Activated naive CD4-positive, alpha-beta T cell treated with anti-CD3 and anti-CD28 coated beads for 36 hours (primary cell): ENCODE measurements around the gene NAA15. TPM values are rescaled to one million over a fixed set of nuclear protein-coding genes. Genes with fewer than 3 reads are reported as not detected.
"Not testable (repeated sequence)": the region's sequence is repeated elsewhere in the genome, so short reads cannot be mapped to it uniquely, and the experiment has no call there.

ENCODE experiments used
- CTCF ChIA-PET: fragments of 350-600 bp; sonication (Branson Sonifier 250); formaldehyde crosslinking; loops from one replicate; lab custom pipeline; 2021; ENCODE audit warnings: antibody characterized with exemption; lab: Charles Lee
- DNase-seq: peaks from one replicate; pipeline ENCODE4 v3.0.0-alpha.2; 2020
- H3K27ac Mint-ChIP-seq: one replicate; pipeline ENCODE4 v1.8.0; 2021; ENCODE audit warnings: mild to moderate bottlenecking, mixed read lengths
- H3K27me3 Mint-ChIP-seq: one replicate; pipeline ENCODE4 v1.8.0; 2021; ENCODE audit warnings: low read depth, mixed read lengths
- H3K36me3 Mint-ChIP-seq: one replicate; pipeline ENCODE4 v1.8.0; 2021; ENCODE audit warnings: low read depth, mixed read lengths
- H3K4me1 Mint-ChIP-seq: one replicate; pipeline ENCODE4 v1.8.0; 2021; ENCODE audit warnings: low read depth, mixed read lengths
- H3K4me3 Mint-ChIP-seq: one replicate; pipeline ENCODE4 v1.8.0; 2021; ENCODE audit warnings: mild to moderate bottlenecking, moderate library complexity, mixed read lengths
- H3K9me3 Mint-ChIP-seq: one replicate; pipeline ENCODE4 v1.8.0; 2021; ENCODE audit warnings: mixed read lengths
- intact Hi-C: fragments of 100-400 bp; cut with micrococcal nuclease; formaldehyde crosslinking; loops from one replicate; pipeline ENCODE4 v1.15.1; 2023
- total RNA-seq, 2 experiments: library from RNA; stranded (reverse); gene quantifications; one replicate each; pipeline ENCODE4 v1.2.3, GENCODE V29; 2021

NAA15 gene
- total RNA-seq, 2 experiments from 2014 or later = 91.5 to 94.0 TPM

- H3K4me1 Mint-ChIP-seq = peaks cover 73% of the 10 kb centered on the region
- peaks cover 15% of the 10 kb centered on the region for H3K36me3 Mint-ChIP-seq
- no peak for DNase-seq
- no peaks in the 10 kb centered on the region for H3K27me3 Mint-ChIP-seq
- intact Hi-C loops = loop anchor here (10.0 kb wide), 1 partner anchor 1783 kb away; the partner anchor contains the start of gene PCDH18
- no peaks in the 10 kb centered on the region for H3K9me3 Mint-ChIP-seq
- CTCF ChIA-PET = interaction anchor here (1.2 kb wide), 1 partner anchor 17 kb away, joined by 3 read pairs; the partner anchor contains the start of gene NAA15
- no peak overlapping the region for H3K27ac Mint-ChIP-seq
- H3K4me3 Mint-ChIP-seq = no peak overlapping the region
Observed at GRCh38 chr4:139317635-139318034, 16.3 kb downstream of the NAA15 start.

GRCh38 chr4:139319571-139319970 lies 18.3 kb downstream of the NAA15 start:
- CTCF ChIA-PET = no interaction called here
- no peak for DNase-seq
- Mint-ChIP-seq H3K9me3 (no peaks in the 10 kb centered on the region), H3K27ac (no peak overlapping the region), H3K27me3 (no peaks in the 10 kb centered on the region), H3K36me3 (peaks cover 15% of the 10 kb centered on the region), H3K4me3 (no peak overlapping the region), H3K4me1 (peaks cover 68% of the 10 kb centered on the region)
- intact Hi-C loops = loop anchor here (10.0 kb wide), 1 partner anchor 1785 kb away; the partner anchor contains the start of gene PCDH18

- H3K27ac Mint-ChIP-seq = not testable (repeated sequence)
- H3K4me1 Mint-ChIP-seq = peaks cover 50% of the 10 kb centered on the region
- CTCF ChIA-PET = interaction anchor here (0.7 to 1.0 kb wide), 2 partner anchors 9 to 292 kb away, joined by 3 to 4 read pairs; no protein-coding TSS in a partner anchor
Observed at GRCh38 chr4:139322070-139322469, 20.8 kb downstream of the NAA15 start.

GRCh38 chr4:139322541-139322940 lies 21.2 kb downstream of the NAA15 start:
- Mint-ChIP-seq H3K4me1 (peaks cover 46% of the 10 kb centered on the region), H3K36me3 (peaks cover 17% of the 10 kb centered on the region)
- DNase-seq, intact Hi-C loops, H3K27ac Mint-ChIP-seq, H3K9me3 Mint-ChIP-seq, H3K27me3 Mint-ChIP-seq, H3K4me3 Mint-ChIP-seq: not testable (repeated sequence)
- CTCF ChIA-PET = interaction anchor here (1.0 to 1.4 kb wide), 2 partner anchors 9 to 12 kb away, joined by 3 to 4 read pairs; no protein-coding TSS in a partner anchor

More at GRCh38 chr4:139322070-139322469, 20.8 kb downstream of the NAA15 start:
- H3K36me3 Mint-ChIP-seq = peaks cover 15% of the 10 kb centered on the region
- DNase-seq, H3K4me3 Mint-ChIP-seq, H3K9me3 Mint-ChIP-seq, intact Hi-C loops, H3K27me3 Mint-ChIP-seq: not testable (repeated sequence)

- H3K27me3 Mint-ChIP-seq = no peaks in the 10 kb centered on the region
- intact Hi-C loops = no loop called here
- no peak overlapping the region for H3K27ac Mint-ChIP-seq
- peaks cover 36% of the 10 kb centered on the region for H3K36me3 Mint-ChIP-seq
- CTCF ChIA-PET = no interaction called here
- H3K4me3 Mint-ChIP-seq = no peak overlapping the region
- H3K4me1 Mint-ChIP-seq = peaks cover 48% of the 10 kb centered on the region
- no peaks in the 10 kb centered on the region for H3K9me3 Mint-ChIP-seq
- no peak for DNase-seq
Observed at GRCh38 chr4:139324620-139325019, 23.3 kb downstream of the NAA15 start.

GRCh38 chr4:139329665-139330200 lies 28.4 kb downstream of the NAA15 start:
- CTCF ChIA-PET = interaction anchor here (0.9 kb wide), 1 partner anchor 55 kb away, joined by 3 read pairs; no protein-coding TSS in a partner anchor
- DNase-seq = no peak
- Mint-ChIP-seq H3K4me1 (peaks cover 53% of the 10 kb centered on the region), H3K4me3 (no peak overlapping the region), H3K27me3 (no peaks in the 10 kb centered on the region), H3K36me3 (peaks cover 37% of the 10 kb centered on the region), H3K9me3 (no peaks in the 10 kb centered on the region), H3K27ac (no peak overlapping the region)
- intact Hi-C loops = no loop called here

GRCh38 chr4:139330283-139330682 lies 29.0 kb downstream of the NAA15 start:
- CTCF ChIA-PET = interaction anchor here (0.9 kb wide), 1 partner anchor 55 kb away, joined by 3 read pairs; no protein-coding TSS in a partner anchor
- Mint-ChIP-seq H3K27me3 (no peaks in the 10 kb centered on the region), H3K27ac (no peak overlapping the region), H3K4me1 (peaks cover 52% of the 10 kb centered on the region), H3K4me3 (no peak overlapping the region), H3K9me3 (no peaks in the 10 kb centered on the region), H3K36me3 (peaks cover 37% of the 10 kb centered on the region)
- DNase-seq = no peak
- intact Hi-C loops = no loop called here

- H3K4me1 Mint-ChIP-seq = peaks cover 52% of the 10 kb centered on the region
Observed at GRCh38 chr4:139331185-139331584, 29.9 kb downstream of the NAA15 start.

GRCh38 chr4:139333046-139333445 lies 31.7 kb downstream of the NAA15 start:
- H3K27ac Mint-ChIP-seq = peak overlapping the region; percentile 68
- no peaks in the 10 kb centered on the region for H3K27me3 Mint-ChIP-seq
- DNase-seq = no peak
- no peak overlapping the region for H3K4me3 Mint-ChIP-seq
- no peaks in the 10 kb centered on the region for H3K9me3 Mint-ChIP-seq
- H3K36me3 Mint-ChIP-seq = peaks cover 34% of the 10 kb centered on the region
- intact Hi-C loops = loop anchor here (1.0 to 2.0 kb wide), 2 partner anchors 31 to 66 kb away; partner anchors contain the start of gene NDUFC1
- CTCF ChIA-PET = interaction anchor here (0.7 to 1.0 kb wide), 2 partner anchors 36 to 37 kb away, joined by 3 to 4 read pairs; no protein-coding TSS in a partner anchor
- peaks cover 53% of the 10 kb centered on the region for H3K4me1 Mint-ChIP-seq

More at GRCh38 chr4:139331185-139331584, 29.9 kb downstream of the NAA15 start:
- H3K27ac Mint-ChIP-seq = no peak overlapping the region
- peaks cover 37% of the 10 kb centered on the region for H3K36me3 Mint-ChIP-seq
- DNase-seq = no peak
- intact Hi-C loops = no loop called here
- CTCF ChIA-PET = interaction anchor here (0.6 to 1.4 kb wide), 4 partner anchors 9 to 326 kb away, joined by 3 to 4 read pairs (median 3); no protein-coding TSS in a partner anchor
- H3K4me3 Mint-ChIP-seq = no peak overlapping the region
- no peaks in the 10 kb centered on the region for H3K9me3 Mint-ChIP-seq
- H3K27me3 Mint-ChIP-seq = no peaks in the 10 kb centered on the region

GRCh38 chr4:139337612-139338011 lies 36.3 kb downstream of the NAA15 start:
- no peak for DNase-seq
- Mint-ChIP-seq H3K27ac (no peak overlapping the region), H3K36me3 (peaks cover 29% of the 10 kb centered on the region), H3K4me3 (no peak overlapping the region), H3K9me3 (no peaks in the 10 kb centered on the region), H3K4me1 (peaks cover 21% of the 10 kb centered on the region), H3K27me3 (no peaks in the 10 kb centered on the region)
- CTCF ChIA-PET = interaction anchor here (0.7 kb wide), 1 partner anchor 54 kb away, joined by 4 read pairs; no protein-coding TSS in a partner anchor
- intact Hi-C loops = no loop called here

- Mint-ChIP-seq H3K4me1 (no peaks in the 10 kb centered on the region), H3K27me3 (no peaks in the 10 kb centered on the region), H3K9me3 (no peaks in the 10 kb centered on the region), H3K36me3 (peaks cover 23% of the 10 kb centered on the region), H3K4me3 (no peak overlapping the region), H3K27ac (no peak overlapping the region)
- no peak for DNase-seq
- CTCF ChIA-PET = interaction anchor here (0.6 to 0.9 kb wide), 2 partner anchors 9 to 132 kb away, joined by 3 read pairs; no protein-coding TSS in a partner anchor
- intact Hi-C loops = no loop called here
Observed at GRCh38 chr4:139361301-139361700, 60.0 kb downstream of the NAA15 start.

GRCh38 chr4:139367421-139368090 lies 66.3 kb downstream of the NAA15 start:
- intact Hi-C loops = no loop called here
- DNase-seq = no peak
- Mint-ChIP-seq H3K27me3 (no peaks in the 10 kb centered on the region), H3K27ac (no peak overlapping the region), H3K9me3 (no peaks in the 10 kb centered on the region), H3K36me3 (peaks cover 37% of the 10 kb centered on the region), H3K4me3 (no peak overlapping the region), H3K4me1 (peaks cover 5% of the 10 kb centered on the region)
- CTCF ChIA-PET = interaction anchor here (0.8 kb wide), 1 partner anchor 142 kb away, joined by 3 read pairs; no protein-coding TSS in a partner anchor
